Activated naive CD4-positive, alpha-beta T cell treated with anti-CD3 and anti-CD28 coated beads, Interleukin-2, amount 50 U/mL, for 16 hours (primary cell): ENCODE results near the gene HOXB8.

Experiments
- DNase-seq: peaks from one replicate; pipeline ENCODE4 v3.0.0-alpha.2; 2020

The HOXB8 gene

DNA sequence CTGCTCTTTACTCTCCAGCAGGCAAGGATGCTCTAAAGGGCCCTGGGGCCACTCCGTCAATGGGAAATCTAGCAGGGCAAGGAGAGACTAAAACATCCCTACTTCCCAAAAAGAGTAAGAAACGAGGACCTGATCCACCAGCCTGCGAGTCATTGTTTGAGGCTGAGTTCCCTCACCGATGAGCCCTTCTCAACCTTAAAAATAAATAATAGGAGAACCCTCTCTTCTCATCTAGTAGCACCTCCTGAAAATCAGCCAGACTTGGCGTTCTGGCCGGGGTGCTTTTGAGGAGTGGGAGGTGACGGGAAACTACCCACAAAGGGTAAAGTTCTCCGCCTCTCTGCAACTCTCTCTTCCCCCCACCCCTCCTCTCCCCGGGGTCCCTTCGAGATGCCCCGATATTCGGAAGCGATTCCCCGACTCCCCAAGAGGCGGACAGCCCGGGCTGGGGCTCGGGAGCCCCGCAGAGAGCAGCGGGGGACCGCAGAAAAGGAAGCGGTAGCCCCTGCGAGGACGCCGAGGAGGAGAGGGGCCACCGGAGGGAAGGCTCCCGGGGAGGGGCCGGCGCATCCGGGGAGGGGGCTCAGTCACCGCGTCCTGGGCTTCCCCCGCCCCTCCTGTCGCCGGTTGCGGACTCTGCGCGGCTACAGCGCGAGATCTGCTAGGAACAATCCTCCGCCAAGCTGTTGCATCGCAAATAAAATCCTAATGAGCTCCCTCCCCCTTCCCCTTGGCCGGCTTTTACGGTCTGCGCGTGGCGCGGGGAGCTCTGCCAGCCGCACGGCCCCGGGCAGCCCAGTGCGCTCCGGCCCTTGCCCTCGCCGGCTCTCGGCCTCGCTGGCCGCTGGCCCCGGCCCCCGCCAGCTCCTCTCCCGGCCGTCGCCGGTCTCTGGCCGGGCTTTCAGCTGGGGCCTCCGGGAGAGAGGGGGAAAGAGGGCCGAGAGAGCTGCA lies 9.7 kb upstream of the HOXB8 start:
- peak; percentile 40 for DNase-seq

DNA sequence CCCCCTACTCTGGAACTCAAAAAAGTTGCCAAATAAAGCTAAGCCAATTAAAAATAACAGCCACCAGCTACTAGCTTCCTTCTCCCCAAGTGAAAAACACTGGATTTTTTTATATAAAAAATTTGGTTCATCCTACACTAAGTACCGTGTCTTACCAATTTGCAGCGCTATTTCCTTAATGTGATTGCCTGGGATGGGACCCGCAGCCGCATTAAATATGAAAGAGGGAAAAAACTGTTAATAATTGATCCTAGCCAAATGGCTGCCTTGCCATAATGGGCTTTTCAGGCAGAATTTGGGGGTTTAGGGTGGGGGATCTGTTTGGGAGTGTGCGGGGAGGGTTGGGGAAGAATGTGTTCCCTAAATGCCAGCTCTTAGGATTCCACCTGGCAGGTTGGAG lies 9.0 kb upstream of the HOXB8 start:
- no peak for DNase-seq

GRCh38 chr17:48623583-48623982 lies 8.5 kb upstream of the HOXB8 start:
- no peak for DNase-seq

- DNase-seq, result no peak
Measured at GRCh38 chr17:48622857-48623256, 7.8 kb upstream of the HOXB8 start.

DNA sequence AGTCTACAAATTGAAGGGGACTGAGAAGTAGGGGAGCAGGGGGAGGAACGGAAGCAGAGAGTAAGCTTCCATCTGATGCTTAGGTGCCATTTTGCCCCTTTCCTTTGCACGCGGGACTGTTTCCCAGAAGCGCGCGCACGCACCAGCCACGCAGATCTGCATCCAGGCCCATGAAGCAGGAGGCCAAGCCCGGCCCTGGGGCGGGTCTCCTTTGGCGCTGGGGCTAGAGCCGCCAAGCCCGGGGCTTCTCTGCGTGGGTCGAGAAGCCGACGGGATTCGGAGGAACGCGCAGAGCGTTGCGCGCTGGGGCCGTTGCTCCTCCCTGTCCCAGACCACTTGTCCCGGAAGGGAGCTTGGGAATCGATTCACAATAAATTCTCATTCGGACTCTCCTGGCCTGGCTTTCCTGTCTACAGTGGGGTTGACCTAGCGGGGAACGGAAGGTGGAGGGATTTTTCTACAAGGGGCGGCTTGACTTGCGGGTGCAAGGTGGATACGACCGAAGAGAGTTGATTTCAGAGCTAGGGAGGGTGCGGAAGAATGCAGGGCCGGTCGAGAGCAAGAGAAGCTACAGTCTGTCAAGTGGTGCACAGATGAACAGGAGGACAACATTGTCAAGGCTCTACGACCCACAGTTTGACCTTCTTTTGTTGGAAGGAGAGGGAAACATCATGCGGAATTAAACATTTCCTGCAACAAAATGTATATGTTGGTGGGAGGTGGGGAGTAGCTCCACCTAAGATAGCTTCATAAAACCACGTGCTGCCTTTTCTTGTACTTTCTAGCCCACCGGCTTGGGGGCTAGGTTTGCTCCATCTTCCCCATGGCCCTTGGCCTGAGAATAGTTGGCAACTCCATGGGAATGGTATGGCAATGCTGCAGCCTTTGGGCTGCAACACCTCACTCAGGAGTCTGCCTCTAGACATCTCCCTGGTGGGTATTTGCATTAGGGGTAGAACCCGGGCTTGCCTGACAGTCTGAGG lies 6.6 kb upstream of the HOXB8 start:
- DNase-seq, result no peak

DNA sequence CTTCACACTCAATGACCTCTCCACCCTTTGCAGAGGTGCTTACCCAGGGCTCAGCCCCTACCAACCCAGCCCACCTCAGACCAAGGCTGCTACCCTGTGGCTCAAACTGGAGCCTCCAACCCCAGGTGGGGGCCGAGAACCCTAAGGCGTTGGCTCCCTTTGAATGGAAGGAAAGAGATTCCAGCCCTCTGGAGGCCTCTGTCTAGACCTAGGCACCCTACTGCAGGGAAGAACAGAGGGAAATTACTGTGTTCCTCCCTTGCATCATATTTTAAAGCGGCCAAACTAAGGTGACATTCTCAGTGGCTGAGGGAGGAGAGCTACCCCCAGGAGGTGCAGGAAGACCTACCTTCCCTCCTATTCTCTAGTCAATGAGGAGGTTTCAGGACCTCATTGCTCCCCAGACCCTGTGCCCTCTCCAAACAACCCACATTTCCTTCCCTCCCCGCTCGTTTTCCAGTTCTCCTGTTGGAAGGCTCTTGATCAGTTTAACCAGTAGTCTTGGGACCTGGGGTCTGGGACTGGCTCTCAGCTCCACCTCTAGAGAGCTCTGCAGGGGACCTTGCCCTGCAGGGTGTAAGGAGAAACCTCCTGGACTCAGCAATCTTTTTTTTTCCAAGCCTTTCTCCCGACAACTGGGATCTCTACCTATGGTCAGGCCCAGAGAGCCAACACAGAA lies 5.5 kb upstream of the HOXB8 start:
- DNase-seq, result no peak

GRCh38 chr17:48619826-48620449 lies 4.8 kb upstream of the HOXB8 start:
- no peak for DNase-seq

DNA sequence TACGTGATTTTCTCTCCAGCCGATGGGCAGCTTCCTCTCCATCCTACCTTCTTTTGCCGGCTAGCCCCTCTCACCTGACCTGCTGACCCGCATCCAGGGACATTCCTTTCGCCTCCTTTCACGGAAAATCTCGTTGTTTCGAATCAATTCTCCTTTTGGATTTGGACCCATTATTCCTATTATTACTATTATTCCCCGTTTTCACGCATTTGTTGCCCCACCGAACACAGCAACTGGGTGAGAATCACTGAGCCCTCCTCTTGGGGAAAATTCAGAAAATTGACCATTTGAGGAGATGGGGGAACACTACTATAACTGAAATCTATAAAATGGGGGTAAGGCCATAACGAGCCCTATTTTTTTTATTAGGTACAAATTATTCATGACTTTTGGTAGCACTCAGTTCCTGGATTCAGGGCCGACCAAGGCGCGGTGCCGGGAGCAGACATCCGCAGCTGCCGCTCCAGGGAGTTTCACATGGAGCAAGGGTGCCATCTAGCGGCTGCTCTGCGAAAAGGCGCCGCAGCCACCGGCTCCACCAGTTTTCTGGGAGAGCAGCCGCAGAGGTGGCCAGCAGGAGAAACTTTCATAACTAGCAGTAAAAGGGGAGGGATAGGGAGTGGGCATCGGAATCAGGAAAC lies 3.3 kb upstream of the HOXB8 start:
- peak; percentile 80 for DNase-seq

- no peak for DNase-seq
Measured at GRCh38 chr17:48617471-48618255, 2.6 kb upstream of the HOXB8 start.

- no peak for DNase-seq
Measured at GRCh38 chr17:48616717-48617470, 1.8 kb upstream of the HOXB8 start.

DNA sequence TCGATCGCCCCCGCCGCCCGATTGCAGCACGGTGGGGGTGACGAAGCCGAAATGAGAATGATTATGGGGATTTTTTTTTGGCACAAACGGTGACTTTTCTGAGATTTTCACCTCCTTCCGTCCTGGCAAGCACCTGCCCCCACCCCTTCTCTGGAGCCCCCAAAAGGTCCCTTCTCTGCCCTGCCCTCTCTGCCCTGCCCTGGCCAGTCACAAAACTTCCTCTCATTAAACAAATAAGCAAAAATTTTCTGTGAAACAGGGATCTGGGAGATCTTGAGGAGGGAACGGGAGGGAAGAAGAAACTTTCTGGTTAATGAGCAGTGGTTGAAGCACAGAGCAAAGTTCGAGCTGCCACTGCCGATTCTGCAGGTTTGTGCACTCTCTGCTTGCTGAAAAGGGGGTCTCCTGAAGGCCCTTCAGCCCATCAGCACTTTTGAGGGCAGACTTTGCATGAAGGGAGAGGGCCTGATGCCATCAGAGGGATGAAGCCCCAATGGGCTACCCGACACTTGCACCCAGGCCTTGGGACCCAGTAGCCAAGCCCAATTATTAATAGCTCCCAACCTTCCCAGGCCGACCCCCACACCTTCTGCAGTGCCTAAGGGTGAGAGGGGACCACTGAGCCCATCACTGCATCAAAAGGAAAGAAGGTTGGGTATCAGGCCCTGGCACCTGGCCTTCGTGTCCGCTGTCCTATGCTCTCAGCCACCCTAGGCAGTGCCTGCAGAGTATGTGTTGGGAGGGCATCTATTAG lies 1.0 kb upstream of the HOXB8 start:
- no peak for DNase-seq

- peak; percentile 42 for DNase-seq
Measured at GRCh38 chr17:48613862-48614694, 1.0 kb downstream of the HOXB8 start.

- DNase-seq, result peak; percentile 53
Measured at GRCh38 chr17:48612854-48613691, 2.0 kb downstream of the HOXB8 start.

DNA sequence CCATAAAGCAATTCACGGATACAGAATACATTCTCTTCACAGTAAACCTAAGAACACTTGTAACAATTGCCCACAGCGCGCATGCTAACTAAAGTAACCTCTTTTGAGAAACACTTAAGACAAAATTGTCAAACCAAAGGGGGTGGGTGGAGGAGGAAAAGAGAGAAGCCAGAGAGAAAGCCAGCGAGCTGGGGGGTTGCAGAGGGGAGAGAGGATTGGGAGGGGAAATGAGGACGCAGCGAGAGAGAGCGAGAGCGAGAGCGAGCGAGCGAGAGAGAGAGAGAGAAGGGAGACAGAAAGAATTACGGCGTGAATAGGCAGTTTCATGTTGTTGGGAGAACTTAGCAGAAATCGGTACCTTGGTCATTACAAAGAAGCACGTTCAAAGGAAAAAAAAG lies 2.6 kb downstream of the HOXB8 start:
- no peak for DNase-seq

- no peak for DNase-seq
Measured at GRCh38 chr17:48611681-48612455, 3.2 kb downstream of the HOXB8 start.

DNA sequence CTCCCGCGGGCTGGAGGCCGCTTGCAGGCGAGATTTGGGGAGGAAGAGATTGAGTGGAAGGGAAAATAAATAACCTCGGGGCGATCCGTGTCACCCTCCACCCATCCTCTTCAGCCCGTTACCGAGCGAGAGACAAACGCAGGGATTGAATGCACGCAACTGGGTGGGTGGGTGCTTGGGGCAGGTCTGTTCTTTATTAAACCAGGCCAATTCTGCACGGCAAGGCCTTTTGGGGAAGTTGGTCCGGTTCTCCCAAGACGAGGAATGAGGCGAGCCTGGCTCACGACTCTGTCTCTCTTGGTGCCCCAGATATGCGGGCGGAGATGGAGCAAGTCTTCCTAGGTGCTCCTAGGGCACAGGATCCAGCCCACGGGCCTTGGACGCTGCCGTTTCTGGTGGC lies 3.9 kb downstream of the HOXB8 start:
- DNase-seq, result no peak
